WI38 (cell line): ENCODE measurements around the gene CDRT4.

ENCODE experiments used
- H3K4me3 ChIP-seq: 2 replicates; pipeline ENCODE4 v1.5.1; 2011; ENCODE audit warnings: low read depth, mild to moderate bottlenecking, control low read depth, low read length
- TF ChIP-seq, protein P1 (sequence below): IDR thresholded peaks from 2 replicates; pipeline ENCODE4 v1.5.1; 2012; ENCODE audit warnings: low read depth, mild to moderate bottlenecking, control low read depth, low read length

Gene CDRT4

DNA sequence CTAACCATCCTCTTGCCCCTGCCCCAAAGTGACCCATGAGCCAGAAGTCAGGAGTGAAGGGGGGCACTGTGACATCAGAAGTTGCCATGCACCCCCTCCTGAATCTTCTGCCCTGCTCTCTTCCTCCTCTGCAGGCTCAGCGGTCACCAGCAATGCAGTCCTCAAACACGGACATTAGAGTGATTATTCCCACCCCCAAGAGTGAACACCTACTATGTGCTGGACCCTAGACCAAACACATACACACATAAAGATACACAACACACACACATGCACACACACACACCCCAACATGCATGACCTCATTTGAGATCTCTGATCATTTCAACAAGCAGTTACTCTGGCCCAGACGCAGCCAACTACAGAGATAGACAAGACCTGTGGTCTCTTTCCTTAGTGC is at the start of gene CDRT4:
Gene CDRT4, minus strand, starts transcription at position 30 of the 400 bp plus-strand sequence. CDS start 27,383 bp downstream, outside the sequence.
- no peak within 1 kb of the TSS for H3K4me3 ChIP-seq
- TF ChIP-seq, protein P1, sequence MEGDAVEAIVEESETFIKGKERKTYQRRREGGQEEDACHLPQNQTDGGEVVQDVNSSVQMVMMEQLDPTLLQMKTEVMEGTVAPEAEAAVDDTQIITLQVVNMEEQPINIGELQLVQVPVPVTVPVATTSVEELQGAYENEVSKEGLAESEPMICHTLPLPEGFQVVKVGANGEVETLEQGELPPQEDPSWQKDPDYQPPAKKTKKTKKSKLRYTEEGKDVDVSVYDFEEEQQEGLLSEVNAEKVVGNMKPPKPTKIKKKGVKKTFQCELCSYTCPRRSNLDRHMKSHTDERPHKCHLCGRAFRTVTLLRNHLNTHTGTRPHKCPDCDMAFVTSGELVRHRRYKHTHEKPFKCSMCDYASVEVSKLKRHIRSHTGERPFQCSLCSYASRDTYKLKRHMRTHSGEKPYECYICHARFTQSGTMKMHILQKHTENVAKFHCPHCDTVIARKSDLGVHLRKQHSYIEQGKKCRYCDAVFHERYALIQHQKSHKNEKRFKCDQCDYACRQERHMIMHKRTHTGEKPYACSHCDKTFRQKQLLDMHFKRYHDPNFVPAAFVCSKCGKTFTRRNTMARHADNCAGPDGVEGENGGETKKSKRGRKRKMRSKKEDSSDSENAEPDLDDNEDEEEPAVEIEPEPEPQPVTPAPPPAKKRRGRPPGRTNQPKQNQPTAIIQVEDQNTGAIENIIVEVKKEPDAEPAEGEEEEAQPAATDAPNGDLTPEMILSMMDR = no peak

DNA sequence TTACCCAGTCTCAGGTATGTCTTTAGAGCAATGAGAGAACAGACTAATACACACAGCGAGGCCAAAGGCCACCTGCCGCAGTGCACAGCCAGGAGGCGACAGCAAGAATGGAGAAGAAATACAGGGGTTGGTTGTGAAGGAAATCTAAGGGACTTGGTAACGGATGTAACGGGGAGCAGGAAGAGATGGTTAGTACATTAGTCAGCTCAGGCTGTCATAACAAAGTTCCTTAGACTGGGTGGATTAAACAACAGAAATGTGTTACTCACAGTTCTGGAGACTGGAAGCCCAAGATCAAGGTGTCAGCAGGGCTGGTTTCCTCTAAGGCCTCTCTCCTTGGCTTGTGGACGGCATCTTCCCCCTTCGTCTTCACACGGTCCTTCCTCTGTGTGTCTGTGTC is 48.7 kb upstream of the CDRT4 start:
- TF ChIP-seq, protein P1 = no peak
- no peak overlapping the region for H3K4me3 ChIP-seq

DNA sequence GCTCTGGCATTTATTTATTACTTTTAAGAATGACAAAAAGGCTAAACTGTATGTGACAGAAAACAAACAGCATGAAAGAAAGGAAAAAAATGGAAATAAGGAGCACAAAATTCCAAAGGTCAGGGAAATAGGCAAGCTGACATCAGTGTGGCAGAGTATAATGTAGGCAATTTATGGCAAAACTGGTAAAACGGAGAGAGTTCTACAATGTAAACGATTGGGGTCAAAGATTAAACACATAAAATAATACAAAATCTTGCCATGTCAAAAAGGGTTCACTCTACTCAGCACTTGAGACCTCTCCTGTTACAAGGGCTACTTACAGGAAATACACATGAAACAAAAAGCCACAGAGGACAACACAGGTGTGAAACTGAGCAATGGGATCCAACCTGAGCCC is 47.0 kb upstream of the CDRT4 start:
- H3K4me3 ChIP-seq = no peak overlapping the region
- TF ChIP-seq, protein P1 = no peak

DNA sequence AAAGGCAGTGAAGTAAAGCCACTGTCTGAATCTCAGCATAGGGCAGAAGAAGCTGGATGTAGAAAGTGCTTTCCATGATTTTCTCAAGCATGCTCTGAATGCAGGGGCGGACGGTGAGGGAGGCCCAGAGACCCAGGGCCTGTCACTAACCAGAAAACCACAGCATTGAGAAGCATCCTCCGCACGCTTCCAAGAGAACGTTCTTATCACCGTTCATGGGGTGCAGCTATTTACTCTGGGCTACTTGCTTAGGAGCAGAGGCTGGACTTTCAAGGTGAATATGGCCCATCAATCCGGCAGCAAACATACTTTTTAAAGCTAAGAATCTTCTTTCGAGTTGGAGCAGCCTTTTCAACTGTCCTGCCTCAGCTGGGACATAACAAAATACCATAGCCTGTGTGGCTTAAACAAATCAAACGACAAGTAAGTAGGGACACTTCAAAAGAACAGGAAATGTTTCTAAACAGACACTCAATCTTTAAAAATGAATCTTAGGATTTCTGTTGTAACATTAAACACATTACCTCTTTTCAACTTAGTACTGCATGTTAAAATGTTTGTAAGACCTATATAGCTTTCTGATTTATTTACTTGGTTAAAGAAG is 46.5 kb upstream of the CDRT4 start:
- TF ChIP-seq, protein P1 = no peak
- H3K4me3 ChIP-seq = no peak overlapping the region

DNA sequence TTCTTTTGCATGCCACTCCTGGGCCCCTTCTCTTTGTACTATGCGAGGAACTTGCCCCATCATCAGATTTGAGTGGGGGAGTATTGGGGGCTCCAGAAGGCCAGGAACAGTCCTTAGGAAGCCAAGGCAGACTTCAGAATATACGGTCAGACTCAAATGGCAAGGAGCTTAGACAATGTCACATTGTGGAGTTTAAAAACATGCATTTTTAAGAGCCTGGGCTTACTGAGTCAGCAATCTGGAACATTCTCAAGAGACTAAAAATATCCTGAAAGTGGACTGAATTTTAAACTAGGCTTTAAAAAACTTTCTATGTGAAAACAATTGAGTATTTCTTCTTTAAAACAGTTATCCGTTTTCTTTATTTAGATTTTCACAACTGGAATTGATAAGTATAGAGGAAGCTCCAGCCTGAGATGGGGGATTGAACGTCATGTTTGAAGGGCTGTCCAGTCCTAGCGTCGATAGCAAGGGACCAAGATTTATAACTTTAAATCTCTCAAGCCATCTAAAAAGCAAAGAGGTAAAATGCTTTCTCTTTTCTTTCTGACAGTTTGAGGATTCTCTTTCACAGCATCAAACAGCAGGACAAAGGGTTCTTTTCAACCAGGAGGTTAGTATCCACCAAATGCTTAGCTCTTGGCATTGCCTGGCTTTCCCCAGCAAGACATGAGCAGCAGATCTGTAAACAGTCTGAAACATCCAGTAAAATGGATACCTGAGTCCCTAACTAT is 45.8 kb upstream of the CDRT4 start:
- TF ChIP-seq, protein P1 = no peak
- no peak overlapping the region for H3K4me3 ChIP-seq

DNA sequence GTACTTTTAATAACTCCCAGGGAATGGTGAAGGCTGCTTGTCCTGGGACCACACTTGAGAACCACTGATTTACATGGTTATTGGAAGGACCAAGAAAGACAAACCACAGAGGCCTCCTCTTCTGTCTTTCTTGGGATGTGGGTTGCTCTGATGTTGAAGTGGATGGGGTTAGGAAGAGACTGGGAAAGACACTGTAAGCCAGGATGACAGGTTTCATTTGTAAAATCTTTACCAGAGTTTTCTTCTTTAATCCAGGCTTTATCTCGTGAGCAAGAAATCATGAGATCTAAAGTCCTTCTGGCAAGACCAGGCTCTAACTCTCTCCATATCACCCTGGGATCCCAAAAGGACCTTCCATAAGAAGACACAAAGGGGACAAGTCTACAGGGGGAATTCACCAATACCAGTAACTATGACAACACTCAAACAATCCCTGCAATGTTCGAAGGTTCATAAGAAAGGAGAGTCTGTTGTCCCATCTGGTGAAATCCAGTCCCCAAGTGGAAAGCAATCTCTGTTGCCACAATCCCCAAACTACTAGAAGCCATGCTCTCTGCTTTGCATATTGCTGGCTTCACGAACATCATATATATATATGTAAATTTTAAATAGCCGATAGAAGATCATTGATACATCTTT is 44.8 kb upstream of the CDRT4 start:
- TF ChIP-seq, protein P1 = no peak
- H3K4me3 ChIP-seq = no peak overlapping the region

DNA sequence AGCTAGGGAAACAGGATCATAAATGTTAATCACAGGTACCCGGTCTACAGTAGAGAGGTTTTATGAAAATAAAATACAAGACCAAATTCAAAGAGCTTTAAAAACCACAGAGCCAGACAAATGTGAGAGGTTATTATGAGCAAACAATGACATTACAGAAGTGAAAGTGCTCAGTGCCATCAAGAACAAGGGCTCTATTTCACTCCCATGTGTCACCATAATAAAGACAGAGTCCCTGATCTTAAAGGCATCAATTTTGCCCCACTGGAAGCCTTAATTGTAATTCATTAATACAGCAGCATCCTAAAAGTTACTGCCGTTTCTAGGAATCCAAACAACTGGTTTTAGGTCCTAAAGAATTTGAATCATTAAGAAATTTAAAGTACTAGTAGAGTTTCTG is 43.7 kb upstream of the CDRT4 start:
- TF ChIP-seq, protein P1 = no peak
- H3K4me3 ChIP-seq = no peak overlapping the region
